Amniotic epithelial cell (primary cell): ENCODE results near the gene EBF4.
A peak's percentile ranks its signal among the peaks of the same experiment; 100 is the strongest.
"Not testable (repeated sequence)": the region's sequence is repeated elsewhere in the genome, so short reads cannot be mapped to it uniquely, and the experiment has no call there.

Experiments
- DNase-seq: peaks from one replicate; pipeline ENCODE4 v3.0.0-alpha.2; 2010; ENCODE audit warnings: low read depth

EBF4 gene

DNA sequence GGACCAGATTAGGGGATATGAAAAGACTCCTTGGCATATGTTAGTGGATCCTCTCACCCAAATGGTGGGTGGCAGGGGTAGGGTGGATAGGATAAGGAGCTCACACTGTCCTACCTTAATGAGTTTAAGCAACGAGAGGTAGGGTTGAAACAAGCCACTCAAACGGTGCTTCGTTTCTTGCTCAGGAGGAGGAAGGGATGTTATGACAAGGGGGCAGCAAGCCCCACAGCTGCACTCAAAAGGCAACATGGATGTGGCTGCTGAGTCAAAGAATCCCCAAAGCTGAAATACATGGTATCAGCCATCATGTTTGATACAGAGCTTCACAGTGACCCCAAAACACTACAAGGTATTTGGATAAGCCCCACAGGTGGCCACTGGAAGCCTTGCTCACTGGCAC lies 20.1 kb upstream of the EBF4 start:
- no peak for DNase-seq

DNA sequence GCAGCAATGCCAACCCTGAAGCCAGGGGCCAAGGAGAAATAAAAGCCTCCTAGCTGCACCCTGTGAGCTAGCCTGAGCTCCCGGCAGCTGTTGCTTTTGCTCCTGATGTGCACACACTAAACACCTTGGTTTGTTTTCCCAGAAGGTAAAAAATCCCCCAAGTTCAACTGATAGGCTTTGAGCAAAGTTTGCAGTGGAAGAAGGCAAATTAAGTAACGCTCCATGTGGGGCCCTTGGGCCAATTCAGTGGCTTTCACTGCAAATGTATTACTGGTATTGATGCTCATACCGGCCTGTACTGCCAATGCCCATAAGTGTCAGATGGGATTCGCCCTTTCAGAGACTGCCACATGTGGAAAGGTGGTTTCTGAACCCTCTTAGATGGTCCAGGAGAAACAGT lies 19.1 kb upstream of the EBF4 start:
- no peak for DNase-seq

DNA sequence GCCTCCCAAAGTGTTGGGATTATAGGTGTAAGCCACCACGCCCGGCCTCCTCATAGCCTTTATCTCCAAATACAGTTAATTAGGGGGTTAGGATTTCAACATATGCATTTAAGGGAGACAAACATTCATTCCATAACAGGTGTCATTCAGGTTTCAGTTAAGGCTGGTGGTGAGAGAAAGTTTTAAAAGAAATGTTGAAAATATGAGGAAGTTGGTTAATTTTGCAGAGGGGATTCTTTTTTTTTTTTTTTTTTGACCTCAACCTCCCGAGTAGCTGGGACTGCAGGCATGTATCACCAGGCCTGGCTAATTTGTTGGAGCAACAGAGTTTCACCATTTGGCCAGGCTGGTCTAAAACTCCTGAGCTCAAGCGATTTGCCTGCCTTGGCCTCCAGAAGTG lies 12.5 kb upstream of the EBF4 start:
- DNase-seq: no peak

DNA sequence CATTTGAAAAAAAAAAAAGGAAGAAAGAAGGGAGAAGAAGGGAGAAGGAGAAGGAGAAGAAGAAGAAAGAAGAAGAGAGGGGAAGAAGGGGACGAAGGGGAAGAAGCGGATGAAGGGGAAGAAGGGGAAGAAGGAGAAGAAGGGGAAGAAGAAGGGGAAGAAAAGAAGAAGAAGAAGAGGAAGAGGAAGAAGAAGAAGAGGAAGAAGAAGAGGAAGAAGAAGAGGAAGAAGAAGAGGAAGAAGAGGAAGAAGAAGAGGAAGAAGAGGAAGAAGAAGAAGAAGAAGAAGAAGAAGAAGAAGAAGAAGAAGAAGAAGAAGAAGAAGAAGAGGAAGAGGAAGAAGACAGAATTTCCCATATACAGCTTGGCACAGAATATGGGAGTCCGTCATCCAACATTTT lies 10.5 kb upstream of the EBF4 start:
- not testable (repeated sequence) for DNase-seq

DNA sequence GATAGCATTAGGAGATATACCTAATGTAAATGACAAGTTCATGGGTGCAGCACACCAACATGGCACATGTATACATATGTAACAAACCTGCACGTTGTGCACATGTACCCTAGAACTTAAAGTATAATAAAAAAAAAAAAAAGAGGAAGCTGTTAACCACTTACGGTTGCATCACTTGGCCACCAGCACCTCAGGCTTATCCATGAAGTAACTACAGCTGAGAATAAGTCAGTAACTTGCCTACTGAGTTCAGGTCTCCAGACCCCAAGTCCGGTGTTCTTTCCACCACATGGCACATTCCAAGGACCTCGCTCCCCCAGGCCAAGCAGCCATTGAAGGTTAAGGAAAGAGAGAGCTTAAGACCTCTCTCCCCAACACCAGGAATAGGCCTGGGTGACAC lies 7.8 kb upstream of the EBF4 start:
- DNase-seq: not testable (repeated sequence)

DNA sequence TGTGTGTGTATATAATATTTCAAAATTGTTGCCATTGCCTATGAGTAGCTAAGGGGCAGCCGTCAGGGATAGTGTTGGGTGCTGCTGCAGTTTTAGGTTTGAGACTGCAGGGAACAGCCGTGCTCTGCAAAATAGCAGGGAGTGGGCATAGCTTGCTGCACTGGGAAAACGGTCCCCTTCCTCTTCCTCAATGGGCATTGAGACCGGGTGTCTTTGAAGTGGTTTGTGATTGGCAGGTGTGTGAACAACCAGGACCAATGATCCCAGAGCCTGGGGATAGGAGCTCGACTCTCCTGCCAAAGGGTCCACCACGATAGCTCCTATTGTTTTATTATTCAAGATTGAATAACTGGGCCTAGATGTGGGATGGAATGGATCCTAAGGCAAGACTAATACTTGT lies 5.1 kb upstream of the EBF4 start:
- no peak for DNase-seq

DNA sequence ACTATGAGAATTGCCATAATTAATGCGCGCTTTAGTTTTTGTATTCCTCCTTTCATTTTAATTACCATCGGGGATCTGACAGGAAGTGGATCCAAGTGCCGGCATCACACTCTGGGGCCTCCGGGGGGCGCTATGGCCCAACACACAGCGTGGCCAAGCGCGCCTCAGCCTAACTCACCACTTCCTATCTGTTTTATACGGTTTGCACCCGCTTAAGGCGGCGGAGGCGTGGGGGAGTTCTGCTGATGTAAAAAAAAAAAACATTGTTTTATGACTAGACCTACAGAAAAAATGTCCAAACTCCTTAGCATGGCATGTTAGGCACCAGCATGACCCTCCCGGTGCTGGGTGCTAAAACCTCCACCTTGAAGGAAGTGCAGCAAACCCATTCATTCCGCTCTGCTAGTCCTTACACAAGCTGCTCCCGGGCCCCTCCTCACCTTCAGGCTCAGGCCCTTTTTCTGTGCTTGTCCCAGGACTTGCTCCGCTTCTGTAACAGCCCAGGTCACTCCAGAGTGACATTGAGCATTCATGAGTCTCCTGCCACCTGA lies 4.5 kb upstream of the EBF4 start:
- peak; percentile 42 for DNase-seq

DNA sequence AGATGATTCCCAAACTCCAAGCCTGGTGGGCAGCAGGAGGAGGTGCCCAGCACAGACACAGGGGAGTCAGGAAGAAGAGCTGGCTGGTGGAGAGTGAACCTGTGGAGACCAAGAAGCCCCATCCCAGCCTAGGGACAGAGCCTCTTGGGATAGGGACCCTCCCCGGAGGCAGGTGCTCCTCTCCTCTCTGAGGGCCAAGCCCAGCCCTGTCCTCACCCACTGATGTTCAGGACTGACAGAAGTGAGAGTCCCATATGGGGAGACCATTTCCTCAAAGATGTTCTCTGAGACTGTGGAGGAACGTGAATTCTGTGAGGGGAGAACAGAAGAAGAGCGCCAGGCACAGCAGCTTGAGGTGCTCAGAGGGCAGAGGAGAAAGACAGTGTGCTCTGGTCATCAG lies 2.4 kb upstream of the EBF4 start:
- DNase-seq: no peak

DNA sequence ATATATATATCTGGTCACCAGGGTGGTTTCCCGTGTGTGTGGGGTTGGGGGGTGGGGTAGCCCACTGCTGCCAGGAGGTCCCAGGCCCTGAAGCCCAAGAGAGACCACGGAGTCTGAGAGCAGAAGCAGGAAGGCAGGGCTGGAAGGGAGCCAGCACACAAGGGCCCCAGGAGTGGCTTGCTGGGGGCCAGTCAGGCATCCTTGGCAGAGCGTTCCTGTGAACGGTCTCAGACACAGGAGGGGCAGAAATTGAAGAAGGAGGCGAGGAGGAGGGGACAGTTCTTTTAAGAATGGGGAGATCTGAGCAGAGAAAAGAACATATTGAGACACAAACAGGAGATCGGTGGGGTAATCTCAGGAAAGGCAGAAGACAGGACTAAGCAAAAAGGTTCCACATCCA lies 1.9 kb upstream of the EBF4 start:
- no peak for DNase-seq

DNA sequence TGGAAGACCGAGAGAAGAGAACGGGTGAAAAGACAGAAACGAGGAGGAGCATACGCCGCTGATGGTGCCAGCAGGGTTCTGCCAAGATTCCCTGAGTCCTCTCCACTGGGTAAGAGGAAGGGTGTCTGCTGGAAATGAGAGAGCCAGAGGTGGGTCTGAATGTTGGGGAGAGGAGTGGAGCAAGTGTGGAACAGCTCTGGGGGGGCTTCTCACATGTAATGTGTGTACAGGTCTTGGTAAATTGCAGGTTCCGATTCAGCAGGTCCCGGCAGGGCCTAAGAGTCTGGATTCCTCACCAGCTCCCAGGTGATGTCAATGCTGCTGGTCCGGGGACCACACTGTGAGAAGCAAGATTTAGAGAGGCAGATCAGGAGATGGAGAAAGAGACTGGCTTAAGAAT lies 1.5 kb upstream of the EBF4 start:
- no peak for DNase-seq

DNA sequence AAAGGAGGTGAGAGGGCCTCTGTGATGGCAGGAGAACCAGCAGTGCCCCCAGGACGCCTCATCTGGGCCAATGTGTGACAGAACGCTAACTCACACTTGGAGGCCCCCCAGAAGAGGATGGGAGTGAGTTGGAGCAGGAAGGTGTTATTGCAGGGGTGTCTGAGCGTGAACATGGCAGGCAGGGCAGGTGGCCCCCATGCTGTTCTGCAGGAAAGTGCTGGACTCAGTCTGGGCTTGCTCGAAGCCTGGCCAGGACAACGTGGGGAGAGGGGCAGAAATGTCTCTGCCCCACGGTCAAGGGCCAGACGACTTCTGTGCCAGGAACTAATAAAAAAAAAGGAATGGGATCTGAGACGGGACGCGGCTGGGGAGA lies 931 bp upstream of the EBF4 start:
- DNase-seq: no peak

DNA sequence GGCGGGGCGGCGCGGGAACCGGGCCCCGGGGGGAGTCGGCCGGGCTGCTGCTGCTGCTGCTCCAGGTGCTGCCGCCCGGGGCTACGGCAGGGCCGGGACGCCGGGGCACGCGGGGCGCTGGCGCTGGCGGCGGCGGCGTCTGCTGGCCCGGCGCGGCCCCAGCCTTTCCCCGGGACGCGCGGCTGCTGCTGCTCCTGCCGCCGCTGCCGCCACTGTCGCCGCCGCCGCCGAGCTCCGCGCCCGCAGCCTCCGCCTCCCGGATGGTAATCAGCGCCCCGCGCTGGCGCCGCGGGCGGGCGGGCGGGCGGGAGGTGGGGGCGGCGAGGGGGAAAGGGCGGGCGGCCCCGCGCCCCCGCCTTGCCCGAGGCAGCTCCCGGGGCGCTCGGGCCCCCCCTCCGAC lies 306 bp downstream of the EBF4 start:
- no peak for DNase-seq

DNA sequence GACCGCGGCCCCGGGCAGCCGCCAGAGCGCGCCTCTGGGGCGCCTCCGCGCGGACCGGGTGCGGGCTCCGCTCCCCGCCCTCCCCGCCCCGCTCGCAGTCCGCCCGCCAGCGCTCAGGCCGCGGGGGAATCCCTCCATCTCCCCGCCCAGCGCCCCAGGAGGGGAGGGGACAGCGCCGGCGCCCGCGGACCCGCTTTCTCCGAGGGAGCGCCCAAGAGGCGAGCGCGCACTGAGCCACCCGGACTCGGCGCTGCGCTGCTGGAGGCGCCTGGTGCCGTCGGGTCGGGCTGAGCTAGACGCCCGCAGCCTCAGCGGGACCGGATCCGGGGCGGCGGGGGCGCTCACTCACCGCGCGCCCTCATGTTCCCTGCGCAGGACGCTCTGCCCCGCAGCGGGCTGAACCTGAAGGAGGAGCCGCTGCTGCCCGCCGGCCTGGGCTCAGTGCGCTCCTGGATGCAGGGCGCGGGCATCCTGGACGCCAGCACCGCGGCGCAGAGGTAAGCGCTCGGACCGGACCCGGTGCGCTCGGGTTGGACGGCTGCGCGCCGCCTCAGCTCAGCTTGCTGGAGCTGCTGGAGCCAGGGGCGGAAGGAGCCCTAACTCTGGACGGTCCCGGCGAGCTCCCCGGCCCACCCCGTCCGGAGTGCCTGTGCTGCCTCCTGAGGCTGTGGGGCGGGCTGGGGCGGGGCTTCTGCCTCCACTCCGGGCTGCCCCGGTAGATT lies 867 bp downstream of the EBF4 start:
- peak; percentile 4 for DNase-seq

DNA sequence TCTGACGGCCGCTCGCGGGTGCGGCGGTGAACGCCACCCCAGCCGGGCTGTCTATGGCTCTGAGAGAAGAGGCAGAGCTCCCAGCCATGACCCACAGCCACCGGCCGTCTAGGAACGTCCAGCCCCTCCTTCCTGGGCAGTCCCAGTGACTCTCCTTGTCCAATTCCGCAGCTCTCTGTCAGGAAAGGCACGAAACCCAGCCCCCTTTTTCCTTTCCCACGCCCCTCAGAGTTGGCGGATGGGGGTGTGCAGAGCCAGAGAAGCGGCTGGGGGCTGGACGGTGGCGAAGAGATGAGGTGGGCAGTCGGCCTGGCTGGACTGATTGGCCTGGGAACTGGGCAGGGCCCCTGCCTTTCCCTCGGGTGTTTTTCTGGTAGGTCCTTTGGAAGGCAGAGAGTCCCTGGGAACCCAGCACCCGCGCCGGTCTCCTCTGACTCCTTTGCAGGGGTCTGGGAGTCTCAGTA lies 1.5 kb downstream of the EBF4 start:
- DNase-seq: no peak

DNA sequence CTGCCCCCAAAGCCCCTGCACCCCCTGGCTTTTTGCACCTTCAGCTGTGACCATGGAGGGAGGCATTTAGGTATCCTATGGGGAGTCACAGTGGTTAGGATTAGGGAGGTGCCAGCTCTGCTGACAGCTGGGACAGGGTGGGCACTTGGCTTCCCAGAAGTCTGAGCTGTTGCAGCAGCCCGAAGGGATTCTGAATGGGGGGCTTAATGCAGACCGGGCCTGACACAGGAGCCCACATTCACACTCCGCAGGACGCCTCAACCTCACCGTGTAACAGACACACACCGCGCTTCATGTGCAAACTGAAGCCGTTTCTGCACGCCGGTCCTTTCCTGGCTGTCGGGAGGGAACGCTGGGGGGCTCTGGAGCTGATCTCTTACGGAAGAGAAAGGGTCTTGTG lies 1.9 kb downstream of the EBF4 start:
- no peak for DNase-seq

DNA sequence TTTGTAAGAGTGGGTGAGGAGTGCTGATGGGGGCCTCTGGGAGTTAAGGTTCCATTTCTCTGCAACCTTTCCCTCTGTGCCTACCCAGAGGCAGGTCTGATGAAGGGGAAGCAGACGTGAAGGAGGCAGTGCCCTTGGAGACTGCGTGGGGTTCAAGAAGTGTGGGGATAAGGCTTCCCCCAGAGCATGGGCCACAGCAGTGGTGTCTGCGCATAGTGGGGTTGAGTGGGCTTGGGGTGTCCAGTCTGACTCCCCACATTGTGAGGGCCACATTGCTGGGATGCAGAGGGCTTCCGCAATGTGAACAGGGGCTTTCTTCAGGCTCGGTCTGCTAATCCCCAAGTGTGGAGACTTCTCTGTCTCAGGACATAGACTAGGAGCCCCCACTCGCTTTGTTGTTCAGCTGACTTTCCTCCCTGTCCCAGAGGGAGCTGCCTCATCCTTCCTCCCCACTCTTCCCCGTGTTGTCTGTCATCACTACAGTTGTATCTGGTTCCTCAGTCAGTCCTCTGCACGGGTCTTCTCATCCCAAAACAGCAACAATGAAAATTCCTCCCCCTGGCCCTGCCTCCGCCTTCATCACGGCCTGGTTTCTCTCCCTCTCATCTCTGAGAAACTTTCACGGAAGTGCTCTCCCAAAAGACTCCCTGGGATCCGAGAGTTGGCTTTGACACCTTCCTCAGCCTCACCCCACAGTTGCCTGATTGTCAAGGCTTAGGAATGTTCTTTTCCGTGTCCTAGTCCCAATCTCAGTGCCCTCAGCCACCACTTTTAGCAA lies 2.8 kb downstream of the EBF4 start:
- no peak for DNase-seq

DNA sequence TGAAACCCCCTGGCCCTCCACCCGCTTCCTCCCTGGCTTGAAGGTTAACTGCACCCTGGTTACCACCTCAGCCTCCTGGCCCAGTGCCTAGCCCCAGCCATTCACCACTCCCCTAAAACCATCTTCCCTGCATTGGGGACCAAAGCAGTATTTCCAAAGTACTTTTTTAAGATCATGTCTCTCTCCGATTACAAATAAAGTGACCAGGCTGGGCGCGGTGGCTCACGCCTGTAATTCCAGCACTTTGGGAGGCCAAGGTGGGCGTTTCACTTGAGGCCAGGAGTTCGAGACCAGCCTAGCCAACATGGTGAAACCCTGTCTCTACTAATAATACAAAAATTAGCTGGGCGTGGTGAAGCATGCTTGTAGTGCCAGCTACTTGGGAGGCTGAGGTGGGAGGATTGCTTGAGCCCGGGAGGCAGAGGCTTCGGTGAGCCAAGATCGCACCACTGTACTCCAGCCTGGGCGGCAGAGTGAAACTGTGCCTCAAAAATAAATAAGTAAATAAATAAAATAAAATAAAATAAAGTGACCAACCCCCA lies 3.5 kb downstream of the EBF4 start:
- DNase-seq: not testable (repeated sequence)

DNA sequence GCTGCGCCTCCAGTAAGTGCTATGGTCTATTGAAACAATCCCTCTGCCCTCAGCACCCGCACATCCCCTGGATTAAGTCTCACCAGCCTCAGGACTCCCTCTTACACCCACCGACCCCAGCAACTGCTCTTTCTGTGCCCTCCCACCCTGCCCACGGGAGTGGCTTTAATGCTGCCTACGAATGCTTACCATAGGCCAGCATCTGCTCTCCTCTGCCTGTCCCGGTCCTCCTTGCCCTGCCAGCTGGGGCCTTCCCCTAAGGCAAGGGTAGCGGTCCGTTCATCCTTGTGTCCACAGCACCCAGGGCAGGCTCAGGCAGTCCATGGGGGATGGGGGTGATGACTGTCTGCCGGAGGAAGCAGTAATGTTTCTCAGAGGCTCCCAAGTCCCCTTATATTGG lies 4.1 kb downstream of the EBF4 start:
- no peak for DNase-seq

DNA sequence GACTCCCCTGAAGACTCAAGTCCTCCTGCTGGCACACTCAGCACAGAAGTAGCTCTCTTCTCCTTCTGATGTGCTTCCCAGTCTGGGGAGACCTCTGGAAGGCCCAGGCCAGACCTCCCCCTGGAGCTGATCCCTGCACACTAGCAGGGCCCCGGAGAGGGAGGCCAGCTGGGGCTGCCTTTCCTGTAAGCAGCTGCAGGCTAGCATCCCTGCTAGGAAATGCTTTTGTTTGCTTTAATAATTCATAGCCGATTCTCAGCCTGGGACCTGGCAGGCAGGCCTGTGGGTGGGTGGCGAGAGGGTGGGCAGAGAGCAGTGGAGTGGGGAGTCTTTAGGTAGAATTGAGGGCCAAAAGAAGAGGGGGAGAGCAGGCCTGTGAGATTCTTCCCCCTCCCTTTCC lies 5.2 kb downstream of the EBF4 start:
- DNase-seq: no peak

DNA sequence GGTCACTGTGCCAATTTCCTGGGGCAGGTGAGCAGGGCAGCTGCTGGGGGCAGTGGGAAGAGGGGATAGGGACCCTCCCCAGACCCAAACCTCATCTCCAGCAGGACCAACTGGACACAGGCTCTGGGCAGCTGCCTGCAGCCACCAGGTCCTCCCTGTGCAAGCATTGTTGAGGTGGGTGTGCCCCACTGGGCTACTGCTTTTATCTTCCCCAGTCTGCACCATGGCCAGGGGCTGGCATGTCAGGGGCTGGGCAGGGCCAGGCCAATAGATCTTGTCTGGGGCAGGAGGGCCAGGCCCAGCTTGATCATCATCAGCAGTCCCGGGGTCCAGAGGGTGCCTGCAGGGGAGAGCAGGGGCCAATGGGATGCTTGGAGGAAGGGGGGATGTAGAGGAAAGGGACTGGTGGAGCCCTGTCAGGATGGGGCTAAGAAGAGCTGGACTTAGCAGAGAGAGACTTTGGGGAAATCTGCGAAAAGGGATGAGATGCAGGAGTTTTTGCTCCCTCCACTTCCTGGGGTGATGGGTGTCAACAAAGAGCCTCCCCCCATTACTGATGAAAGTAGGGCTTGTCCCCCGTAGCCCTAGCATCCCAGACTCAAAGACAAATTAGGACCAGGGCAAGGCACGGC lies 5.7 kb downstream of the EBF4 start:
- DNase-seq: no peak

DNA sequence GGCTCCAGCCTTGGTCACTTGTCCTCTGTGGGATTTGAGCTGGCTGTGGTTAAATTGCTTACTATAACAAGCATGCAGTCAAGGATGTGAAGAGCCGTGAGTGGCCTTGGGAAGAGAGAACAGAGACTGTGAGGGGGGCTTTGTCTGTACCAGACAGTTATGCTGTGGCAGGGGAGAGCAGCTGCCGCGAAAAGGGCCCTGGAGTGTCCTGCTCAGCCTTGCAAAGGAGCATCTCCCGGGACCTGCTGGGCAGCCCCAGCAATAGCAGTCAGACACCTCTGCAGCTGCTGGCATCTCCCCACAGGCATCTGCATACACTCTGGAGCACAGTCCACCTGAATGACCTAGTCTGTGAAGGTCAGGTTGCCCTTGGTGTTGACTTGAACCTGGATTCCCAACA lies 6.3 kb downstream of the EBF4 start:
- no peak for DNase-seq

DNA sequence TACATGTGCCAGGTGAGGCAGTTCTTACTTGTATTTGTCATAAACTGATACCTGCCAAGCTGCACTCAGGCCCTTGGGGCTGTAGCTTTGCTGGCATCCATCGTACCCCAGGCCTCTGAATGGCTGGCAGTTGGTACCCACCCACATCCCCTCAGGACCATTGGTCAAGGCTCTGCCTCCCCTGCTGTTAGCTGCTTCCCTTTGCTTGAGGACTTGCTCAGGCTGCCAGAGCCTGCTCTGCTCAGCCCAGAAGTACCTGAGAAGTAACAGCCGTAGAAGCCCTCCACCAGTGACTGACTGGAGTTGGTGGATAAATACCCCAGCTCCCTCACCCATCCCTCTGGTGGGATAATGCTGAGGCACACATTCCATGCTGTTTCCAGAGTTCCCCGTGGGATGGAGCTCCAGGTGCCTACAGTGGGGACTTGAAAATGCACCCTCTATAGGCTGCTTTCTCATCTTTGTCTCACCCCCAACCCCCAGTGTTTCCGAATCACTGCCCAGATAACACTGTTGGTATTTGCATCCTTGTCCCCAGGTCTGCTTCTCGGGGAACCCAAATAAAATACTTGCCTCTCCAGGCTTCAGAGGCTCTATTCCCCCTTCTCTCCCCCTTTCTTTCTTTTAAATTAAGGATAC lies 7.3 kb downstream of the EBF4 start:
- DNase-seq: no peak
